OCI-LY1 (cell line): ENCODE results near the gene MTMR2.

Source experiments
- H2AFZ ChIP-seq: fragments of 200-600 bp; sonication (generic), shearing (Covaris generic); 2 replicates; pipeline ENCODE4 v1.6.0; 2014; ENCODE audit warnings: antibody characterized with exemption, mild to moderate bottlenecking, low read length
- H3F3A ChIP-seq: fragments of 200-600 bp; sonication (generic), shearing (Covaris generic); 2 replicates; pipeline ENCODE4 v1.6.0; 2014; ENCODE audit warnings: mild to moderate bottlenecking, antibody characterized with exemption, low read length, moderate library complexity; ENCODE audit not compliant: insufficient read depth
- H3K27ac ChIP-seq: fragments of 200-600 bp; sonication (generic); 2 replicates; pipeline ENCODE4 v1.5.1; 2014; ENCODE audit warnings: low read length, mixed run types, mild to moderate bottlenecking, low read depth; ENCODE audit not compliant: poor library complexity, severe bottlenecking
- H3K27me3 ChIP-seq: fragments of 200-600 bp; sonication (generic); 2 replicates; pipeline ENCODE4 v1.6.0; 2014; ENCODE audit warnings: antibody characterized with exemption, mild to moderate bottlenecking, low read length, moderate library complexity; ENCODE audit not compliant: insufficient read depth
- H3K36me3 ChIP-seq: fragments of 200-600 bp; sonication (generic); 2 replicates; pipeline ENCODE4 v1.6.1; 2014; ENCODE audit warnings: mild to moderate bottlenecking, antibody characterized with exemption, low read length, moderate library complexity, mixed read lengths; ENCODE audit not compliant: insufficient read depth
- H3K4me1 ChIP-seq: fragments of 200-600 bp; sonication (generic); 2 replicates; pipeline ENCODE4 v1.5.1; 2014; ENCODE audit warnings: mild to moderate bottlenecking, low read length, moderate library complexity; ENCODE audit not compliant: insufficient read depth, severe bottlenecking
- H3K4me2 ChIP-seq: fragments of 200-600 bp; sonication (generic), shearing (Covaris generic); 2 replicates; pipeline ENCODE4 v1.6.1; 2014; ENCODE audit warnings: low read length
- H3K4me3 ChIP-seq: fragments of 200-600 bp; sonication (generic); 2 replicates; pipeline ENCODE4 v1.5.1; 2014; ENCODE audit warnings: low read length, low read depth, mild to moderate bottlenecking, mixed read lengths; ENCODE audit not compliant: poor library complexity, severe bottlenecking
- H3K79me2 ChIP-seq: fragments of 200-600 bp; shearing (Covaris generic); 2 replicates; pipeline ENCODE4 v1.6.1; 2016; ENCODE audit warnings: mixed run types, low read length, mixed read lengths; ENCODE audit not compliant: insufficient read depth
- H3K9ac ChIP-seq: fragments of 200-600 bp; sonication (generic), shearing (Covaris generic); 2 replicates; pipeline ENCODE4 v1.6.1; 2014; ENCODE audit warnings: mild to moderate bottlenecking, low read length, mixed read lengths
- H3K9me2 ChIP-seq: fragments of 200-600 bp; sonication (generic), shearing (Covaris generic); 2 replicates; pipeline ENCODE4 v1.6.1; 2014; ENCODE audit warnings: low read depth, mild to moderate bottlenecking, low read length, mixed read lengths
- H3K9me3 ChIP-seq: fragments of 200-600 bp; shearing (Covaris generic); 2 replicates; pipeline ENCODE4 v1.6.1; 2014; ENCODE audit warnings: low read length, mixed read lengths
- H4K20me1 ChIP-seq: fragments of 200-600 bp; sonication (generic), shearing (Covaris generic); 2 replicates; pipeline ENCODE4 v1.6.0; 2016; ENCODE audit warnings: mild to moderate bottlenecking, low read length; ENCODE audit not compliant: insufficient read depth
- EZH2 ChIP-seq: fragments of 200-600 bp; sonication (generic), shearing (Covaris generic); IDR thresholded peaks from 2 replicates; pipeline ENCODE4 v1.8.0; 2017; ENCODE audit warnings: borderline replicate concordance, mixed run types, mild to moderate bottlenecking, antibody characterized with exemption, low read length, moderate library complexity, mixed read lengths
- TF ChIP-seq, protein P1 (sequence below): fragments of 200-600 bp; sonication (generic), shearing (Covaris generic); IDR thresholded peaks from 2 replicates; pipeline ENCODE4 v1.5.1; 2017; ENCODE audit warnings: mild to moderate bottlenecking, antibody characterized with exemption, low read length, moderate library complexity, mixed read lengths

MTMR2 gene

GRCh38 chr11:95853138-95853537 is 70.8 kb downstream of the MTMR2 start:
- TF ChIP-seq, protein P1, sequence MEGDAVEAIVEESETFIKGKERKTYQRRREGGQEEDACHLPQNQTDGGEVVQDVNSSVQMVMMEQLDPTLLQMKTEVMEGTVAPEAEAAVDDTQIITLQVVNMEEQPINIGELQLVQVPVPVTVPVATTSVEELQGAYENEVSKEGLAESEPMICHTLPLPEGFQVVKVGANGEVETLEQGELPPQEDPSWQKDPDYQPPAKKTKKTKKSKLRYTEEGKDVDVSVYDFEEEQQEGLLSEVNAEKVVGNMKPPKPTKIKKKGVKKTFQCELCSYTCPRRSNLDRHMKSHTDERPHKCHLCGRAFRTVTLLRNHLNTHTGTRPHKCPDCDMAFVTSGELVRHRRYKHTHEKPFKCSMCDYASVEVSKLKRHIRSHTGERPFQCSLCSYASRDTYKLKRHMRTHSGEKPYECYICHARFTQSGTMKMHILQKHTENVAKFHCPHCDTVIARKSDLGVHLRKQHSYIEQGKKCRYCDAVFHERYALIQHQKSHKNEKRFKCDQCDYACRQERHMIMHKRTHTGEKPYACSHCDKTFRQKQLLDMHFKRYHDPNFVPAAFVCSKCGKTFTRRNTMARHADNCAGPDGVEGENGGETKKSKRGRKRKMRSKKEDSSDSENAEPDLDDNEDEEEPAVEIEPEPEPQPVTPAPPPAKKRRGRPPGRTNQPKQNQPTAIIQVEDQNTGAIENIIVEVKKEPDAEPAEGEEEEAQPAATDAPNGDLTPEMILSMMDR = no peak
- no peak for TF ChIP-seq EZH2
- Histone ChIP-seq H3K36me3 (no peaks in the 10 kb centered on the region), H3K9ac (no peak overlapping the region)

DNA sequence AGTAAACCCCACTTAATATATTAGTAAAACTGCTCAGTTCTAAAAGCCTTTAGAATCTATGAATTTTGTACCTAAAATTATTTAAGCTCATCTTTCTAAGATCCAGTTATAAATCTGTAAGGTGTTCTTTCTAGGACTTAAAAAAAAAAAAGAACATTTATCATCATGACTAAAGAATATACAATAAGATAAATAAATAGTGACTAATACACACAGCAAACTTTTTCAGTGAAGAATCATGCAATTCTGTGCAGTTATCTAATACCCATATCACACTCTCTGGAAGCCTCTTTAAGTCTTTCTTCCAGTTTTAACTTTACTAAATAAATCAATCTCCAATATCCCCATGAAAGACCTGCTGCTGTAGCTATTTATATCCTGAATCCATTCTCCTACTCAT is 73.8 kb downstream of the MTMR2 start:
- no peaks in the 10 kb centered on the region for H3F3A ChIP-seq
- H3K27ac ChIP-seq = no peak overlapping the region
- H3K4me2 ChIP-seq = no peak overlapping the region
- H3K4me3 ChIP-seq = no peak overlapping the region
- no peaks in the 10 kb centered on the region for H3K27me3 ChIP-seq
- H3K79me2 ChIP-seq = no peaks in the 10 kb centered on the region
- H3K9me3 ChIP-seq = no peaks in the 10 kb centered on the region
- H3K4me1 ChIP-seq = no peaks in the 10 kb centered on the region
- H2AFZ ChIP-seq = no peak overlapping the region
- H3K36me3 ChIP-seq = peaks cover 12% of the 10 kb centered on the region; the same call in 1 of the 2 replicates
- TF ChIP-seq, protein P1 = no peak
- no peak for TF ChIP-seq EZH2
- H4K20me1 ChIP-seq = no peaks in the 10 kb centered on the region
- no peak overlapping the region for H3K9ac ChIP-seq
- no peaks in the 10 kb centered on the region for H3K9me2 ChIP-seq

More at GRCh38 chr11:95853138-95853537, 70.8 kb downstream of the MTMR2 start:
- Histone ChIP-seq H3K27me3 (no peaks in the 10 kb centered on the region), H4K20me1 (no peaks in the 10 kb centered on the region), H3F3A (no peaks in the 10 kb centered on the region), H3K79me2 (no peaks in the 10 kb centered on the region), H3K27ac (no peak overlapping the region), H3K4me2 (no peak overlapping the region), H3K9me3 (no peaks in the 10 kb centered on the region), H3K4me1 (no peaks in the 10 kb centered on the region), H2AFZ (no peak overlapping the region), H3K4me3 (no peak overlapping the region), H3K9me2 (no peaks in the 10 kb centered on the region)

DNA sequence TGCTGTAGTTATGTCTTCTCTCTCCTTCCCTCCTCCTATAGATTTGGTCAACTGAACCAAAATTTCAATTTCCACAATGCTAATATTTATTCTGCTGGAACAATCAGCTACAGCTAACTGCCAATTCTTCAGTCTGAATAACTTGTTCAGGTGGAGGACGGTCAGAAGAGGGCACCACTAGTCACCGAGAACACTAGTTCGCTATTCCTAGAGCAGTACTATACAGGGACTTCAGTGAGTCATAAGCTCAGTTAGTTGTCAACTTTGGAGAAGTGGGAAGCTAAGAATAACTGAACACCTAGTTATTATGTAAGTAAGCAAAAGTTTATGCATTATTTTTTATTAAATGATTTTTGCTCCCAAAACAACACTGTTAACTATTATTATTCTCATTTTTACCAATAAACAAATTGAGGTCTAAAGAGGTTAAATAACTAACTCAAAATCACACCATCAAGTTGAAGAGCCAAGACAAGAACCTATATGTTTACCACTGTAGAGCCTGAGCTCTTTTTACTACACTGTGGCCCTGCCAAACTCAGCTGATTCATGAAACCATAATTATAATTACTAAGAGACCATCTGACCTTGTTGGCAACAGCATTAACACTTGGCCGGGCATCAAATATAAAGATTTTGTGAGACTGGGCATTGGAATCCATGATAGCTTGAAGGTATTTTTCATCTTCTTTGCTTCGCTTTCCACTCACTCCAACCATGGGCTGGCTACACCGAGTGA is 74.7 kb downstream of the MTMR2 start:
- H3K27ac ChIP-seq = no peak overlapping the region
- no peaks in the 10 kb centered on the region for H4K20me1 ChIP-seq
- H3K4me1 ChIP-seq = no peaks in the 10 kb centered on the region
- no peak overlapping the region for H3K4me2 ChIP-seq
- no peak overlapping the region for H3K4me3 ChIP-seq
- no peaks in the 10 kb centered on the region for H3K27me3 ChIP-seq
- H3K79me2 ChIP-seq = no peaks in the 10 kb centered on the region
- H3K9ac ChIP-seq = no peak overlapping the region
- H3F3A ChIP-seq = no peaks in the 10 kb centered on the region
- no peak overlapping the region for H2AFZ ChIP-seq
- TF ChIP-seq, protein P1 = peak; percentile 62
- no peak for TF ChIP-seq EZH2
- H3K9me2 ChIP-seq = no peaks in the 10 kb centered on the region
- peaks cover 20% of the 10 kb centered on the region; the same call in 1 of the 2 replicates for H3K36me3 ChIP-seq
- no peaks in the 10 kb centered on the region for H3K9me3 ChIP-seq
